Esophagus squamous epithelium (tissue), 4 donors: Measurements from ENCODE around the gene RNGTT.
A peak's percentile ranks its signal among the peaks of the same experiment; 100 is the strongest.

Experiments
- POLR2A ChIP-seq, 4 donors: fragments of 450-650 bp; IDR thresholded peaks; one replicate each; pipeline ENCODE4 v1.6.1; 2017; ENCODE audit warnings: antibody characterized with exemption in 4 of 4, mild to moderate bottlenecking in 4 of 4, moderate library complexity in 3 of 4
- TF ChIP-seq, protein P1 (sequence below), 6 experiments: fragments of 450-650 bp in 4 of 6; fragments of 200-600 bp in 2 of 6; sonication (generic) in 2 of 6; IDR thresholded peaks; one replicate each; pipeline ENCODE4 v1.5.1; 2016 to 2019; ENCODE audit warnings: antibody characterized with exemption in 6 of 6, mild to moderate bottlenecking in 4 of 6, moderate library complexity in 4 of 6

GRCh38 chr6:88899569-88900316 lies 63.7 kb downstream of the RNGTT start:
- TF ChIP-seq, protein P1, sequence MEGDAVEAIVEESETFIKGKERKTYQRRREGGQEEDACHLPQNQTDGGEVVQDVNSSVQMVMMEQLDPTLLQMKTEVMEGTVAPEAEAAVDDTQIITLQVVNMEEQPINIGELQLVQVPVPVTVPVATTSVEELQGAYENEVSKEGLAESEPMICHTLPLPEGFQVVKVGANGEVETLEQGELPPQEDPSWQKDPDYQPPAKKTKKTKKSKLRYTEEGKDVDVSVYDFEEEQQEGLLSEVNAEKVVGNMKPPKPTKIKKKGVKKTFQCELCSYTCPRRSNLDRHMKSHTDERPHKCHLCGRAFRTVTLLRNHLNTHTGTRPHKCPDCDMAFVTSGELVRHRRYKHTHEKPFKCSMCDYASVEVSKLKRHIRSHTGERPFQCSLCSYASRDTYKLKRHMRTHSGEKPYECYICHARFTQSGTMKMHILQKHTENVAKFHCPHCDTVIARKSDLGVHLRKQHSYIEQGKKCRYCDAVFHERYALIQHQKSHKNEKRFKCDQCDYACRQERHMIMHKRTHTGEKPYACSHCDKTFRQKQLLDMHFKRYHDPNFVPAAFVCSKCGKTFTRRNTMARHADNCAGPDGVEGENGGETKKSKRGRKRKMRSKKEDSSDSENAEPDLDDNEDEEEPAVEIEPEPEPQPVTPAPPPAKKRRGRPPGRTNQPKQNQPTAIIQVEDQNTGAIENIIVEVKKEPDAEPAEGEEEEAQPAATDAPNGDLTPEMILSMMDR (IDR thresholded peaks at IDR 0.05), result peak in 1 of 6 experiments; percentile 17
- TF ChIP-seq POLR2A (IDR thresholded peaks at IDR 0.05), result no peak
